Measurements from ENCODE around the gene GPRC5C. TPM values are rescaled to one million over a fixed set of nuclear protein-coding genes. Genes with fewer than 3 reads are reported as not detected.

Gene GPRC5C
- total RNA-seq, 1 experiment from 2014 or later, result 15.5 TPM

- no CpG with 5 or more reads among the region's 25 CpGs for WGBS (ENCODE audit: extremely low coverage, insufficient read length, low lambda C conversion rate)
Observed at GRCh38 chr17:74466111-74466827, 34.4 kb downstream of the GPRC5C start, which contains the start of gene CD300A. TSS of gene CD300A (plus strand) at chr17:74466634. CDS start at chr17:74466704, 70 bp downstream.

More at GRCh38 chr17:74466111-74466827, 34.4 kb downstream of the GPRC5C start, which contains the start of gene CD300A:
- Histone ChIP-seq H3T11ph (ENCODE audit: low read length) (no peak within 1 kb of the TSS), H3K79me2 (ENCODE audit: insufficient read depth, low read length) (no peaks in the 10 kb centered on the region), H4K8ac (replicated peaks; ENCODE audit: insufficient read length, low read depth, low read length) (no peak within 1 kb of the TSS), H2AK5ac (ENCODE audit: insufficient read length, low read length) (no peak within 1 kb of the TSS), H2AFZ (ENCODE audit: low read length) (no peak within 1 kb of the TSS), H3K27me3 (ENCODE audit: insufficient read depth, low read length) (peaks cover 4% of the 10 kb centered on the region; the same call in 1 of the 2 replicates), H2BK15ac (ENCODE audit: low read depth, low read length) (no peak within 1 kb of the TSS), H3K18ac (ENCODE audit: insufficient read length, low read depth, low read length) (no peak within 1 kb of the TSS), H2BK5ac (ENCODE audit: insufficient read length, low read length) (no peak within 1 kb of the TSS), H3K4me2 (ENCODE audit: insufficient read depth, insufficient read length, low read length) (peak within 1 kb of the TSS; percentile 76), H2BK12ac (ENCODE audit: insufficient read length, low read depth, low read length) (no peak within 1 kb of the TSS), H2BK20ac (ENCODE audit: low read depth, low read length, poor library complexity, severe bottlenecking) (no peak within 1 kb of the TSS), H4K20me1 (ENCODE audit: control insufficient read depth, insufficient read depth, insufficient read length) (no peaks in the 10 kb centered on the region), H3K4ac (ENCODE audit: low read depth, low read length) (no peak within 1 kb of the TSS), H2BK120ac (ENCODE audit: low read depth, low read length, poor library complexity, severe bottlenecking) (no peak within 1 kb of the TSS), H3K4me1 (ENCODE audit: insufficient read depth, low read length) (no peaks in the 10 kb centered on the region), H3K9me3 (ENCODE audit: control insufficient read depth, low read depth, low read length) (no peaks in the 10 kb centered on the region), H4K91ac (ENCODE audit: insufficient read length, low read depth, low read length) (no peak within 1 kb of the TSS), H3K14ac (ENCODE audit: insufficient read depth, low read length) (no peak within 1 kb of the TSS; the same call in 1 of the 2 replicates), H3K56ac (ENCODE audit: insufficient read length, low read depth, low read length) (no peak within 1 kb of the TSS), H4K5ac (ENCODE audit: insufficient read length, low read depth, low read length) (no peak within 1 kb of the TSS), H3K27ac (ENCODE audit: insufficient read length, low read depth, low read length) (no peak within 1 kb of the TSS), H3K23me2 (ENCODE audit: insufficient read length, low read depth, low read length, poor library complexity, severe bottlenecking) (peaks cover 6% of the 10 kb centered on the region), H3K79me1 (ENCODE audit: insufficient read depth, low read depth, low read length, poor library complexity, severe bottlenecking) (no peaks in the 10 kb centered on the region), H3K23ac (ENCODE audit: insufficient read length, low read depth, low read length) (no peak within 1 kb of the TSS), H3K9ac (ENCODE audit: extremely low read depth, insufficient read length, low read length) (no peak within 1 kb of the TSS)
- Mint-ChIP-seq H3K36me3 (ENCODE audit: insufficient read depth in 1 of 3, low read depth in 3 of 3) (no peaks in the 10 kb centered on the region; a peak in 1 of 7 replicates), H3K27ac (peak within 1 kb of the TSS in 1 of 3 experiments; percentile 14; a peak in 1 of 7 replicates), H3K27me3 (ENCODE audit: low read depth) (peaks cover 11% of the 10 kb centered on the region), H3K9me3 (no peaks in the 10 kb centered on the region), H3K4me1 (peaks cover 4 to 7% of the 10 kb centered on the region in 2 experiments), H3K4me3 (peak within 1 kb of the TSS in 1 of 2 experiments; percentile 61; a peak in 3 of 5 replicates)
- DNase-seq, result peak; percentile 51
- no peak for TF ChIP-seq CTCF (conservative IDR thresholded peaks at IDR 0.05)

Data from H9 (cell line).